Activated CD4-positive, CD25-positive, alpha-beta regulatory T cell treated with anti-CD3 and anti-CD28 coated beads, Interleukin-2, amount 50 U/mL, for 16 hours (primary cell): Measurements from ENCODE around the gene DPP6.
"Not testable (repeated sequence)": the region's sequence is repeated elsewhere in the genome, so short reads cannot be mapped to it uniquely, and the experiment has no call there.

Source experiments
- DNase-seq: peaks from one replicate; pipeline ENCODE4 v3.0.0-alpha.2; 2020; ENCODE audit warnings: low read depth, low spot score

Gene DPP6

GRCh38 chr7:154653281-154653680 lies 601.1 kb downstream of the DPP6 start:
- no peak for DNase-seq

- DNase-seq: no peak
Observed at GRCh38 chr7:154656618-154657017, 604.4 kb downstream of the DPP6 start.

- no peak for DNase-seq
Observed at GRCh38 chr7:154666768-154667167, 614.6 kb downstream of the DPP6 start.

GRCh38 chr7:154672659-154673415 lies 620.6 kb downstream of the DPP6 start:
- no peak for DNase-seq

GRCh38 chr7:154674191-154674590 lies 622.0 kb downstream of the DPP6 start:
- no peak for DNase-seq

GRCh38 chr7:154675560-154675959 lies 623.4 kb downstream of the DPP6 start:
- DNase-seq: no peak

- not testable (repeated sequence) for DNase-seq
Observed at GRCh38 chr7:154676033-154676421, 623.8 kb downstream of the DPP6 start.

GRCh38 chr7:154676422-154677073 lies 624.4 kb downstream of the DPP6 start:
- no peak for DNase-seq

GRCh38 chr7:154677454-154677853 lies 625.3 kb downstream of the DPP6 start:
- no peak for DNase-seq

- DNase-seq: not testable (repeated sequence)
Observed at GRCh38 chr7:154678001-154678550, 625.9 kb downstream of the DPP6 start.

- DNase-seq: no peak
Observed at GRCh38 chr7:154679379-154680053, 627.3 kb downstream of the DPP6 start.

- DNase-seq: no peak
Observed at GRCh38 chr7:154680894-154681659, 628.9 kb downstream of the DPP6 start.

GRCh38 chr7:154682003-154682402 lies 629.8 kb downstream of the DPP6 start:
- no peak for DNase-seq

- DNase-seq: no peak
Observed at GRCh38 chr7:154684666-154685563, 632.7 kb downstream of the DPP6 start.

- DNase-seq: no peak
Observed at GRCh38 chr7:154685564-154685901, 633.3 kb downstream of the DPP6 start.

- no peak for DNase-seq
Observed at GRCh38 chr7:154686305-154686704, 634.1 kb downstream of the DPP6 start.

GRCh38 chr7:154688952-154689351 lies 636.8 kb downstream of the DPP6 start:
- DNase-seq: no peak

GRCh38 chr7:154690411-154690810 lies 638.2 kb downstream of the DPP6 start:
- no peak for DNase-seq

GRCh38 chr7:154693661-154694060 lies 641.5 kb downstream of the DPP6 start:
- no peak for DNase-seq

- no peak for DNase-seq
Observed at GRCh38 chr7:154695836-154696235, 643.6 kb downstream of the DPP6 start.

GRCh38 chr7:154696556-154696955 lies 644.4 kb downstream of the DPP6 start:
- no peak for DNase-seq
